Fibroblast of lung (primary cell): ENCODE data around the gene ATXN7L1.

Source experiments
- CTCF ChIP-seq, 2 donors: IDR thresholded peaks in 1 of 2; conservative IDR thresholded peaks in 1 of 2; 1 replicate in 1 of 2; 2 replicates in 1 of 2; pipeline ENCODE4 v1.5.1; 2011 to 2012; ENCODE audit warnings: low read length in 2 of 2, control low read depth in 1 of 2, inconsistent platforms in 1 of 2, low read depth in 1 of 2, mild to moderate bottlenecking in 1 of 2
- EZH2 ChIP-seq: IDR thresholded peaks from 2 replicates; pipeline ENCODE4 v1.5.1; 2012; ENCODE audit warnings: low read length, control low read depth, mild to moderate bottlenecking; ENCODE audit errors: missing control alignments

- no peak for TF ChIP-seq CTCF (conservative IDR thresholded peaks at IDR 0.05 in 1 of 2, IDR thresholded peaks at IDR 0.05 in 1 of 2; ENCODE audit: low read depth in 1 of 2, low read length in 2 of 2)
- TF ChIP-seq EZH2: no peak
Observed at GRCh38 chr7:105826143-105826542, 50.3 kb downstream of the ATXN7L1 start.
